Measurements from ENCODE around the gene ARHGAP36.

ARHGAP36 gene

GRCh38 chrX:131072871-131073571 is 14.9 kb downstream of the ARHGAP36 start:
- no peak for DNase-seq

- DNase-seq: no peak
These were observed 15.5 kb downstream of the ARHGAP36 start for GRCh38 chrX:131073607-131074006.

DNA sequence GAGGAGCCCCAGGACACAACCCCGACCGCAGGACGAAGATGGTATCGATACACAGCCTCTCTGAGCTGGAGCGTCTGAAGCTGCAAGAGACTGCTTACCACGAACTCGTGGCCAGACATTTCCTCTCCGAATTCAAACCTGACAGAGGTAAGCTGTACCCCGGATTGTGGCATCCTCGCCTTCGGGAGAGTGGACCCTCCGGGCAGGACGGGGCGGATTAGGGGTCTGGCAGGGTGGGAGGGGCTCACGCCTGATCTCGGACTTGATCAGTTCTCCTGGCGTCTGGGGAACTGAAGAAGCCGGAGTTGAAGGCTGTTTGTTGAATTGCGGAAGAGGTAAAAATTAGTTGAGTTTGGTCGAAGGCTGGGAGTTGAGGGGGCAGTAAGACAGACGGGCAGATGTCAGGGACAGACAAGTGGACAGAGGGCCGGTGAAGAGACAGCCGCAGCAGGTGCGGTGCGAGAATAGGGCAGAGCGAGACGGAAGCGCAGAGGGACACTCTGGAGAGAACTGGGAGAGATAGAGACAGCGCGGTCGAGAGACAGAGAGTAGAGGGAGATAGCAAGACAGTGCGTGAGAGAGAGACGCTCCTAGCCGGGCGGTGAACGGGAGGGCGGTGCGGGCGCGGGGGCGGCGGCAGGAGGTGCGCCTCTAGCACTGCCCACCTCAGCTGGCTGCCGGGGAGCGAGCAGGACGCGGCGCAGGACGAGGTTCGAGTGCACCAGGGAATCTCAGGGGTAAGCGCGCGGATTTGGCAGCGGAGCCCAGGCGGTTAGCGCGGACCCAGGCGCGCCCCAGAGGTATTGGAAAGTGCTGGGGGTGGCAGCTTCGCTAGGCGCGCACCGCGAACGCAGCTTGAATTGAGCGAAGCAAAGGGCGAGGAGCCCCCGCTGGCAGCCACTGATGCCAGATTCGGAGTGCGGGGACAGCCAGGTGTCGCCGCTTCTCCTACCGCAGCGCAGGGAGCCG is 23.9 kb downstream of the ARHGAP36 start:
- no peak for DNase-seq

- no peak for DNase-seq
These were observed 25.5 kb downstream of the ARHGAP36 start for GRCh38 chrX:131083510-131084142.

DNA sequence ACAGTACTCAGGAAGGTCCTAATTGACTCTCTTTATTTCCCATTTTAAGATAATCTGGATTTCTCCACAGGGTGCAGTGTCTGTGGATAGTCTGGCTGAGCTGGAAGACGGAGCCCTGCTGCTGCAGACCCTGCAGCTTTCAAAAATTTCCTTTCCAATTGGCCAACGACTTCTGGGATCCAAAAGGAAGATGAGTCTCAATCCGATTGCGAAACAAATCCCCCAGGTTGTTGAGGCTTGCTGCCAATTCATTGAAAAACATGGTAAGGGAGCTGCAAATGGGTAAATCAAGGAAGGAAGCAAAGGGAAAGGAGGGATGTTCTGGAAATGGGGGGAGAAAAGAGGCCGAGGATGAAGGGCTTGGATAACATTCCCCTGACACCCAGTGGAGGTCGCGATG is 26.0 kb downstream of the ARHGAP36 start:
- DNase-seq: no peak

DNA sequence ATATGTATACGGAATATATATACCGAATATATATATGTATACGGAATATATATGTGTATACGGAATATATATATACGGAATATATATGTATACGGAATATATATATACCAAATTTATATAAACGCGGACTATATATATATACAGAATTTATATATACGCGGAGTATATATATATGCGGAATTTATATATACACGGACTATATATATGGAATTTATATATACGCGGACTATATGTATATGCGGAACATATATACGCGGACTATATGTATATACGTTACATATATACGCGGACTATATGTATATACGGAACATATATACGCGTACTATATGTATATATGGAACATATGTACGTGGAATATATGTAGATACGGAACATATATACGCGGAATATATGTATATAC is 78.6 kb downstream of the ARHGAP36 start:
- DNase-seq: no peak

GRCh38 chrX:131139072-131139471 is 80.9 kb downstream of the ARHGAP36 start:
- no peak for DNase-seq

Measured in suppressor macrophage (primary cell).